Lower lobe of right lung (tissue), 2 donors: ENCODE data around the gene RTF2. TPM values are rescaled to one million over a fixed set of nuclear protein-coding genes. Genes with fewer than 3 reads are reported as not detected.
A peak's percentile ranks its signal among the peaks of the same experiment; 100 is the strongest.

Source experiments
- ATAC-seq, 2 donors: fragments of 200-7000 bp; cut with Tn5 transposase; one replicate each; pipeline ENCODE4 v1.9.1; 2020 to 2022; ENCODE audit warnings: mild to moderate bottlenecking in 2 of 2, moderate library complexity in 2 of 2
- DNase-seq: peaks from one replicate; pipeline ENCODE4 v3.0.0-alpha.2; 2020
- H3K27ac ChIP-seq: fragments of 200-600 bp; one replicate; pipeline ENCODE4 v1.8.0; 2022
- H3K27me3 ChIP-seq: fragments of 200-600 bp; one replicate; pipeline ENCODE4 v1.8.0; 2022; ENCODE audit warnings: low read depth
- H3K36me3 ChIP-seq: fragments of 200-600 bp; one replicate; pipeline ENCODE4 v1.8.0; 2022; ENCODE audit warnings: mild to moderate bottlenecking
- H3K4me1 ChIP-seq: fragments of 200-600 bp; one replicate; pipeline ENCODE4 v1.8.0; 2022
- H3K4me3 ChIP-seq: fragments of 200-600 bp; one replicate; pipeline ENCODE4 v1.8.0; 2022; ENCODE audit warnings: mild to moderate bottlenecking
- H3K9me3 ChIP-seq: fragments of 200-600 bp; one replicate; pipeline ENCODE4 v1.8.0; 2022
- CTCF ChIP-seq: fragments of 200-600 bp; IDR thresholded peaks from one replicate; pipeline ENCODE4 v1.8.0; 2022; ENCODE audit warnings: antibody characterized with exemption, mild to moderate bottlenecking
- intact Hi-C: fragments of 100-400 bp; cut with DNase I; formaldehyde crosslinking; loops from one replicate; pipeline ENCODE4 v1.11.0; 2022
- total RNA-seq: library from RNA; stranded (reverse); fragmentation: NEBNext Ultra II Directional; extraction: Animal tissue kit (Norgen Biotek cat#: 25700); gene quantifications from one replicate; pipeline ENCODE4 v1.2.1, GENCODE V29; 2021
- donor health status: DM: no; HTN: yes; CAD: no; lungs with severe emphysema.

Gene RTF2
- total RNA-seq, 1 donor from 2014 or later, result 68.6 TPM

GRCh38 chr20:56430957-56431356 lies 37.5 kb upstream of the RTF2 start:
- peaks cover 4% of the 10 kb centered on the region for H3K36me3 ChIP-seq
- peaks cover 67% of the 10 kb centered on the region for H3K4me1 ChIP-seq
- ATAC-seq, result no peak
- TF ChIP-seq CTCF, result no peak
- H3K9me3 ChIP-seq, result no peaks in the 10 kb centered on the region
- H3K27ac ChIP-seq, result peak overlapping the region; percentile 47
- H3K27me3 ChIP-seq, result no peaks in the 10 kb centered on the region
- DNase-seq, result no peak
- H3K4me3 ChIP-seq, result no peak overlapping the region
- intact Hi-C loops, result no loop called here

- Histone ChIP-seq H3K4me1 (peaks cover 67% of the 10 kb centered on the region), H3K36me3 (peaks cover 4% of the 10 kb centered on the region), H3K27ac (peak overlapping the region; percentile 47), H3K9me3 (no peaks in the 10 kb centered on the region), H3K27me3 (no peaks in the 10 kb centered on the region), H3K4me3 (no peak overlapping the region)
- ATAC-seq, result no peak
- DNase-seq, result no peak
- intact Hi-C loops, result no loop called here
- no peak for TF ChIP-seq CTCF
These were observed 37.0 kb upstream of the RTF2 start for GRCh38 chr20:56431471-56431870.

GRCh38 chr20:56433221-56433879 lies 35.1 kb upstream of the RTF2 start:
- DNase-seq, result no peak
- no peak for TF ChIP-seq CTCF
- no peak overlapping the region for H3K4me3 ChIP-seq
- intact Hi-C loops, result no loop called here
- H3K36me3 ChIP-seq, result peaks cover 16% of the 10 kb centered on the region
- H3K9me3 ChIP-seq, result no peaks in the 10 kb centered on the region
- no peaks in the 10 kb centered on the region for H3K27me3 ChIP-seq
- no peak for ATAC-seq
- peaks cover 50% of the 10 kb centered on the region for H3K4me1 ChIP-seq
- H3K27ac ChIP-seq, result peak overlapping the region; percentile 50

- Histone ChIP-seq H3K36me3 (peaks cover 16% of the 10 kb centered on the region), H3K27ac (peak overlapping the region; percentile 50), H3K4me1 (peaks cover 45% of the 10 kb centered on the region), H3K4me3 (no peak overlapping the region), H3K27me3 (no peaks in the 10 kb centered on the region), H3K9me3 (no peaks in the 10 kb centered on the region)
- DNase-seq (no peak), ATAC-seq (peak; percentile 39 to 44)
- no peak for TF ChIP-seq CTCF
- intact Hi-C loops, result no loop called here
These were observed 34.6 kb upstream of the RTF2 start for GRCh38 chr20:56433880-56434255.

- H3K27ac ChIP-seq, result peak overlapping the region; percentile 36
- H3K9me3 ChIP-seq, result no peaks in the 10 kb centered on the region
- ATAC-seq (no peak), DNase-seq (no peak)
- peaks cover 16% of the 10 kb centered on the region for H3K36me3 ChIP-seq
- H3K4me3 ChIP-seq, result no peak overlapping the region
- H3K4me1 ChIP-seq, result peaks cover 34% of the 10 kb centered on the region
- H3K27me3 ChIP-seq, result no peaks in the 10 kb centered on the region
- intact Hi-C loops, result no loop called here
- TF ChIP-seq CTCF, result no peak
These were observed 31.0 kb upstream of the RTF2 start for GRCh38 chr20:56437196-56437960.
